ENCODE measurements around the gene POU3F1. TPM values are rescaled to one million over a fixed set of nuclear protein-coding genes. Genes with fewer than 3 reads are reported as not detected.

Gene POU3F1
- total RNA-seq (2022; extraction: Qiagen RNA extraction), result not detected in 5 replicates

GRCh38 chr1:38046333-38046883, at the start of gene POU3F1:
Gene POU3F1, minus strand, starts transcription at chr1:38046793. Its CDS starts 50 bp downstream, at chr1:38046743.

GRCh38 chr1:38012363-38013226, 34.0 kb downstream of the POU3F1 start, which contains the start of gene UTP11:
Gene UTP11, plus strand, starts transcription at chr1:38012734. Its CDS starts 69 bp downstream, at chr1:38012803.

GRCh38 chr1:38005195-38006007, 41.2 kb downstream of the POU3F1 start, which contains the start of gene FHL3:
Gene FHL3, minus strand, starts transcription at chr1:38005514. Its CDS starts 6,102 bp downstream, at chr1:37999412.

Other genes with a start within 250 kb of the POU3F1 start
- 32.2 to 68.6 TPM (median 56.5 TPM) in 5 replicates for gene C1orf122, start 239.0 kb downstream of the POU3F1 start, total RNA-seq (2022; extraction: Qiagen RNA extraction)
- 14.4 to 19.8 TPM (median 18.5 TPM) in 5 replicates for gene YRDC, start 238.6 kb downstream of the POU3F1 start, total RNA-seq (2022; extraction: Qiagen RNA extraction)
- 3.9 to 5.4 TPM (median 4.2 TPM) in 5 replicates for gene MTF1, start 187.2 kb downstream of the POU3F1 start, total RNA-seq (2022; extraction: Qiagen RNA extraction)
- gene INPP5B, start 99.7 kb downstream of the POU3F1 start, total RNA-seq (2022; extraction: Qiagen RNA extraction), result 3.9 to 5.4 TPM (median 4.5 TPM) in 5 replicates
- gene SF3A3, start 56.8 kb downstream of the POU3F1 start, total RNA-seq (2022; extraction: Qiagen RNA extraction), result 50.9 to 100 TPM (median 54.3 TPM) in 5 replicates
- 7.3 to 9.0 TPM (median 8.7 TPM) in 5 replicates for gene FHL3, start 41.3 kb downstream of the POU3F1 start, total RNA-seq (2022; extraction: Qiagen RNA extraction)
- 39.1 to 77.3 TPM (median 42.9 TPM) in 5 replicates for gene UTP11, start 34.1 kb downstream of the POU3F1 start, total RNA-seq (2022; extraction: Qiagen RNA extraction)

Data from A549 treated with CORT108297 at 1 μM for 4 hours (cell line).